ENCODE results near the gene MUTYH. TPM values are rescaled to one million over a fixed set of nuclear protein-coding genes. Genes with fewer than 3 reads are reported as not detected.

Gene MUTYH
- total and polyA plus RNA-seq, 2 of the 8 experiments (the other 6 are each of a cell fraction or from before 2014, with no cell fraction given) = 51.9 to 65.7 TPM

- H4K20me1 ChIP-seq (replicated peaks in 1 of 2; ENCODE audit: control insufficient read depth in 1 of 2, insufficient read depth in 2 of 2, low read length in 2 of 2) = peaks cover 0 to 2% of the 10 kb centered on the region in 2 experiments
- no peak overlapping the region for H3K14ac ChIP-seq (ENCODE audit: insufficient read length)
- H2BK15ac ChIP-seq (ENCODE audit: low read length) = no peak overlapping the region
- TF ChIP-seq CBX5 (IDR thresholded peaks at IDR 0.05; ENCODE audit: low read depth, low read length) (no peak), TCF12 (IDR thresholded peaks at IDR 0.05; ENCODE audit: low read depth, low read length) (no peak), RFX5 (IDR thresholded peaks at IDR 0.05; ENCODE audit: borderline replicate concordance, low read depth, low read length) (no peak), SP2 (IDR thresholded peaks at IDR 0.05; ENCODE audit: low read length) (no peak), CREB1 (IDR thresholded peaks at IDR 0.05) (no peak), JUND (IDR thresholded peaks at IDR 0.05; ENCODE audit: low read length) (no peak), BCL11A (IDR thresholded peaks at IDR 0.05; ENCODE audit: low read depth in 2 of 2, low read length in 2 of 2) (no peak), SIRT6 (IDR thresholded peaks at IDR 0.05; ENCODE audit: low read length) (no peak)
- no peaks in the 10 kb centered on the region for H3K27me3 ChIP-seq (replicated peaks in 1 of 4; ENCODE audit: control insufficient read depth in 3 of 4, extremely low read depth in 1 of 4, insufficient read depth in 3 of 4, low read length in 3 of 4)
- H4K8ac ChIP-seq (ENCODE audit: extremely low read depth, insufficient read depth, low read length) = no peak overlapping the region
- H3K18ac ChIP-seq (ENCODE audit: extremely low read depth, low read length) = no peak overlapping the region
- H2AFZ ChIP-seq (ENCODE audit: low read length) = no peak overlapping the region
- FAIRE-seq = no peak
- no peak overlapping the region for H3K23ac ChIP-seq (ENCODE audit: insufficient read length)
- H3K56ac ChIP-seq (replicated peaks; ENCODE audit: insufficient read length, low read depth, low read length) = no peak overlapping the region
- peaks cover 10% of the 10 kb centered on the region for H3K79me1 ChIP-seq (ENCODE audit: low read depth, low read length)
- no peak overlapping the region for H3K27ac ChIP-seq (ENCODE audit: low read depth, low read length)
- H2AK5ac ChIP-seq (ENCODE audit: low read depth, low read length) = no peak overlapping the region
- no peak overlapping the region for H4K91ac ChIP-seq (replicated peaks; ENCODE audit: insufficient read length, low read length)
- no peak for DNase-seq (ENCODE audit: low read depth in 1 of 2, low spot score in 2 of 2)
- H3K23me2 ChIP-seq (ENCODE audit: low read depth, low read length) = peaks cover 7% of the 10 kb centered on the region; the same call in 1 of the 2 replicates
- POLR2A ChIA-PET (ENCODE audit: partially characterized antibody) = interaction anchor here (0.6 to 21.4 kb wide), 5 partner anchors 8 to 219 kb away, joined by 3 to 472 read pairs (median 194); partner anchors contain the start of genes AKR1A1, HPDL, MUTYH and TOE1
- no peak overlapping the region for H2BK20ac ChIP-seq (ENCODE audit: low read length)
- H2BK12ac ChIP-seq (ENCODE audit: low read depth, low read length) = no peak overlapping the region
- CTCF ChIA-PET (ENCODE audit: partially characterized antibody) = interaction anchor here (0.8 to 1.8 kb wide), 4 partner anchors 11 to 161 kb away, joined by 3 to 6 read pairs (median 3); no protein-coding TSS in a partner anchor
- peaks cover 4 to 16% (median 6%) of the 10 kb centered on the region in 4 experiments; a peak in 6 of 7 replicates for H3K4me1 ChIP-seq (replicated peaks in 1 of 4; ENCODE audit: control insufficient read depth in 3 of 4, insufficient read depth in 4 of 4, low read length in 3 of 4)
- H2BK5ac ChIP-seq (ENCODE audit: low read depth, low read length) = no peak overlapping the region
- peaks cover under 1 to 20% of the 10 kb centered on the region in 2 experiments; a peak in 3 of 4 replicates for H3K79me2 ChIP-seq (ENCODE audit: control insufficient read depth in 1 of 2, insufficient read depth in 2 of 2, low read length in 2 of 2)
- no peak overlapping the region for H4K5ac ChIP-seq (ENCODE audit: insufficient read length, low read depth, low read length)
- no peak overlapping the region for H3K4ac ChIP-seq (replicated peaks; ENCODE audit: insufficient read length, low read depth, low read length)
- 95% methylated on average over 10 of the region's 10 CpGs; no CpG with 5 or more reads in 1 of the 2 experiments for WGBS, 2 experiments (ENCODE audit: extremely low coverage in 1 of 2, insufficient coverage in 1 of 2, insufficient read length in 1 of 2, insufficient replicate concordance in 2 of 2, low coverage in 1 of 2, low lambda C conversion rate in 2 of 2, missing lambda C conversion rate in 1 of 2)
- no peaks in the 10 kb centered on the region for H3K9me3 ChIP-seq (ENCODE audit: insufficient read depth in 2 of 2, low read depth in 1 of 2, low read length in 1 of 2)
- peaks cover 8 to 46% (median 25%) of the 10 kb centered on the region in 4 experiments; a peak in 5 of 8 replicates for H3K36me3 ChIP-seq (ENCODE audit: control insufficient read depth in 2 of 4, insufficient read depth in 4 of 4, low read length in 3 of 4)
- H3K4me2 ChIP-seq (ENCODE audit: insufficient read depth in 1 of 2, low read depth in 2 of 2, low read length in 2 of 2) = no peak overlapping the region
- no peak overlapping the region for H3K9ac ChIP-seq (replicated peaks in 1 of 4; ENCODE audit: extremely low read depth in 1 of 4, low read depth in 3 of 4, low read length in 3 of 4)
- no peak overlapping the region for H3K4me3 ChIP-seq (ENCODE audit: extremely low read depth in 1 of 4, insufficient read depth in 2 of 4, low read depth in 3 of 4, low read length in 4 of 4)
- no peak overlapping the region for H2BK120ac ChIP-seq (replicated peaks; ENCODE audit: low read depth, low read length)
Observed at GRCh38 chr1:45332346-45332720, 7.9 kb downstream of the MUTYH start.
